Naive thymus-derived CD4-positive, alpha-beta T cell (primary cell): ENCODE data around the gene KIF16B. TPM values are rescaled to one million over a fixed set of nuclear protein-coding genes. Genes with fewer than 3 reads are reported as not detected.

Experiments
- ATAC-seq: fragments of 150-1000 bp; cut with Tn5 transposase; 2 replicates; pipeline ENCODE4 v1.10.0; 2021; ENCODE audit warnings: mild to moderate bottlenecking, moderate library complexity
- CTCF ChIA-PET: fragments of 350-600 bp; sonication (Branson Sonifier 250); formaldehyde crosslinking; loops from one replicate; lab custom pipeline; 2021; ENCODE audit warnings: antibody characterized with exemption; lab: Charles Lee
- POLR2A ChIA-PET: fragments of 350-600 bp; sonication (Branson Sonifier 250); formaldehyde crosslinking; loops from one replicate; lab custom pipeline; 2021; ENCODE audit warnings: antibody characterized with exemption, inconsistent platforms; lab: Charles Lee
- DNase-seq, 9 donors: peaks; one replicate each; pipeline versions ENCODE4 v3.0.0 to v3.0.0-alpha.2; 2020 to 2022; ENCODE audit warnings: mixed read lengths in 1 of 9
- H3K27ac ChIP-seq: one replicate; pipeline ENCODE4 v1.7.0; 2013; ENCODE audit warnings: mild to moderate bottlenecking, low read depth, low read length, moderate library complexity
- H3K27me3 ChIP-seq, 2 donors: one replicate each; pipeline ENCODE4 v1.7.0; 2013; ENCODE audit warnings: low read length in 2 of 2, mild to moderate bottlenecking in 2 of 2, moderate library complexity in 2 of 2; ENCODE audit not compliant: control insufficient read depth in 2 of 2, insufficient read depth in 2 of 2
- H3K36me3 ChIP-seq, 3 experiments: 1 replicate in 2 of 3; 2 replicates in 1 of 3; pipeline ENCODE4 v1.7.0; 2013; ENCODE audit warnings: low read length in 3 of 3, mild to moderate bottlenecking in 3 of 3, moderate library complexity in 1 of 3; ENCODE audit not compliant: insufficient read depth in 3 of 3, control insufficient read depth in 2 of 3
- H3K4me1 ChIP-seq, 2 donors: one replicate each; pipeline ENCODE4 v1.7.0; 2013; ENCODE audit warnings: low read length in 2 of 2, mild to moderate bottlenecking in 2 of 2, moderate library complexity in 1 of 2; ENCODE audit not compliant: control insufficient read depth in 2 of 2, insufficient read depth in 2 of 2
- H3K4me3 ChIP-seq: 2 replicates; pipeline ENCODE4 v1.7.0; 2013; ENCODE audit warnings: mild to moderate bottlenecking, low read length
- H3K9me3 ChIP-seq, 3 experiments: 1 replicate in 2 of 3; 2 replicates in 1 of 3; pipeline ENCODE4 v1.7.0; 2013; ENCODE audit warnings: low read length in 3 of 3; ENCODE audit not compliant: control insufficient read depth in 2 of 3
- H3K27ac Mint-ChIP-seq, 9 donors: one replicate each; pipeline ENCODE4 v1.8.0; 2020 to 2022; ENCODE audit warnings: mixed read lengths in 9 of 9, mild to moderate bottlenecking in 8 of 9, moderate library complexity in 5 of 9, inconsistent platforms in 2 of 9
- H3K27me3 Mint-ChIP-seq, 5 donors: one replicate each; pipeline ENCODE4 v1.8.0; 2021 to 2022; ENCODE audit warnings: mixed read lengths in 5 of 5, mild to moderate bottlenecking in 1 of 5
- H3K36me3 Mint-ChIP-seq, 5 donors: one replicate each; pipeline ENCODE4 v1.8.0; 2020 to 2022; ENCODE audit warnings: mixed read lengths in 5 of 5, mild to moderate bottlenecking in 3 of 5, inconsistent platforms in 1 of 5
- H3K4me1 Mint-ChIP-seq, 7 donors: one replicate each; pipeline ENCODE4 v1.8.0; 2020 to 2022; ENCODE audit warnings: mixed read lengths in 7 of 7, mild to moderate bottlenecking in 3 of 7, inconsistent platforms in 1 of 7
- H3K4me3 Mint-ChIP-seq, 10 donors: one replicate each; pipeline ENCODE4 v1.8.0; 2020 to 2022; ENCODE audit warnings: mild to moderate bottlenecking in 10 of 10, mixed read lengths in 10 of 10, moderate library complexity in 6 of 10, inconsistent platforms in 2 of 10
- H3K9me3 Mint-ChIP-seq, 11 donors: one replicate each; pipeline ENCODE4 v1.8.0; 2020 to 2022; ENCODE audit warnings: mixed read lengths in 11 of 11, mild to moderate bottlenecking in 4 of 11, inconsistent platforms in 1 of 11, moderate library complexity in 1 of 11
- intact Hi-C, 2 donors: fragments of 100-400 bp; cut with micrococcal nuclease; formaldehyde crosslinking; loops; one replicate each; pipeline ENCODE4 v1.15.1; 2023
- polyA plus RNA-seq, 2 donors: library from polyadenylated mRNA; unstranded; fragments of 300-500 nt; fragmentation: Illumina TruSeq; gene quantifications; one replicate each; pipeline ENCODE4 v1.2.3, GENCODE V29; 2021
- total RNA-seq, 6 experiments: library from RNA in 5 of 6; stranded (reverse) in 5 of 6; gene quantifications; 1 replicate in 5 of 6; 2 replicates in 1 of 6; pipeline ENCODE4 v1.2.3 and lab custom pipeline; 2021 to 2026

Gene KIF16B
- total and polyA plus RNA-seq, 7 experiments from 2014 or later = 6.0 to 13.7 (median 10.3) TPM

DNA sequence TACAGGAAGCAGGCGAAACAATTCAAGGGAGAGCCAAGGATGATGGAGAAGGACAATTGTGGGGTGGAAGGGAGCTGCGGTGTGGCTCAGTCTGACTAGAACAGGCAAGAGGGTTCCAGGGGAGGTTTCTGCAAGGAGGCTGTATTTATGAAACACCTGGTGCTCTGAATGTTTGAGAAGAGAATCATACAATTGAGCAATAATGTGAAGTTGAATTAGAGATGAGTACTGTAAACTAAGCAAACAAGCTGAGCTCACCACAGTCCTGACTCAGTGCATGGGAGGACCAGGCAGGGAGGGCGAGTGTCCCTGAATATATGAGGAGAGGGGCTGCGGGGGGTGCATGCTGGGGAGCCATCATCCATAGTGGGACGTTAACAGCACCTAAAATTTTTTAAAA lies 279.7 kb downstream of the KIF16B start:
- Histone ChIP-seq H3K27ac (no peak overlapping the region), H3K9me3 (no peaks in the 10 kb centered on the region), H3K4me1 (no peaks in the 10 kb centered on the region), H3K27me3 (no peaks in the 10 kb centered on the region), H3K36me3 (no peaks in the 10 kb centered on the region), H3K4me3 (no peak overlapping the region)
- POLR2A ChIA-PET = no interaction called here
- H3K27me3 Mint-ChIP-seq = no peaks in the 10 kb centered on the region
- DNase-seq (no peak), ATAC-seq (no peak)
- H3K36me3 Mint-ChIP-seq = peaks cover 0 to 52% (median 47%) of the 10 kb centered on the region in 5 donors
- no peak overlapping the region for H3K4me3 Mint-ChIP-seq
- H3K27ac Mint-ChIP-seq = no peak overlapping the region
- intact Hi-C loops = no loop called here
- H3K9me3 Mint-ChIP-seq = peaks cover 0 to 14% (median 6%) of the 10 kb centered on the region in 11 donors
- no peaks in the 10 kb centered on the region for H3K4me1 Mint-ChIP-seq
- CTCF ChIA-PET = no interaction called here

DNA sequence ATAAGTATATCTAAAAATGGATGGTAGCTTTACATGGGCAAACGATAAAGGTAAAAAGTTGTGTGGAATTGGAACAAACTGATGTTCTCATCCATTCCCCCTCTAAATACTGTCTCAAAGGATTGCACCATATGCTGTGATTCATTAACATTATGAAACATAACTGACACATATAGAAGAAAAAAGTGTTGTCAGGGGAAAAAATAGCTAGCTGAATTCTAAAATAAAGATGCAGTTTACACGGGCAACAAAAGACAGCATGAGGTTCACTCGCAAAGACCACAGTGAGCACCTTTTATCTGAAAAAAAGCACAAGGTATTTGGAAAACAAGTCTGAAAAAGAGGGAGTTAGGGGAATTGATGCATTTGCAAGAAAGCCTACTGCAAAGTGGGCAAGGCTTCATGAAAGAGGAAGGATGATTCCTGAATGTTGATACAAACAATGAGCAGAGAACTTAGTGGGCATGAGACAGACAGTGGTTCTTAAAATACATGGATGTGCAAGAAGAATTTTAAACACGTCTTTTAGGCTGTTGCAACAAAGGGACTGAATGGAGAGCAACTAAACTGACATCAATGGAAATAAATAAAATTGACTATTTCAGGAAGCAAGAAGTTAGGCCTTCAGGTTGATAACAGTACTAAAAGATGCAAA lies 280.9 kb downstream of the KIF16B start:
- peaks cover 0 to 46% (median 38%) of the 10 kb centered on the region in 5 donors for H3K36me3 Mint-ChIP-seq
- Histone ChIP-seq H3K27me3 (no peaks in the 10 kb centered on the region), H3K36me3 (no peaks in the 10 kb centered on the region), H3K4me1 (no peaks in the 10 kb centered on the region), H3K27ac (no peak overlapping the region), H3K9me3 (no peaks in the 10 kb centered on the region), H3K4me3 (no peak overlapping the region)
- ATAC-seq (no peak), DNase-seq (no peak)
- no peaks in the 10 kb centered on the region for H3K27me3 Mint-ChIP-seq
- no peak overlapping the region for H3K4me3 Mint-ChIP-seq
- no peak overlapping the region for H3K27ac Mint-ChIP-seq
- peaks cover 0 to 14% (median 3%) of the 10 kb centered on the region in 11 donors for H3K9me3 Mint-ChIP-seq
- intact Hi-C loops = no loop called here
- ChIA-PET POLR2A (no interaction called here), CTCF (no interaction called here)
- H3K4me1 Mint-ChIP-seq = no peaks in the 10 kb centered on the region

- H3K4me3 ChIP-seq = no peak overlapping the region
- no peaks in the 10 kb centered on the region for H3K4me1 ChIP-seq
- Mint-ChIP-seq H3K9me3 (peaks cover 0 to 14% (median 3%) of the 10 kb centered on the region in 11 donors), H3K36me3 (peaks cover 0 to 44% (median 33%) of the 10 kb centered on the region in 5 donors), H3K4me1 (no peaks in the 10 kb centered on the region), H3K27me3 (no peaks in the 10 kb centered on the region), H3K4me3 (no peak overlapping the region), H3K27ac (no peak overlapping the region)
- intact Hi-C loops = no loop called here
- POLR2A ChIA-PET = no interaction called here
- H3K27me3 ChIP-seq = no peaks in the 10 kb centered on the region
- H3K27ac ChIP-seq = no peak overlapping the region
- DNase-seq (no peak), ATAC-seq (no peak)
- H3K9me3 ChIP-seq = no peaks in the 10 kb centered on the region
- H3K36me3 ChIP-seq = no peaks in the 10 kb centered on the region
- CTCF ChIA-PET = no interaction called here
Observed at GRCh38 chr20:16290358-16290757, 282.9 kb downstream of the KIF16B start.

DNA sequence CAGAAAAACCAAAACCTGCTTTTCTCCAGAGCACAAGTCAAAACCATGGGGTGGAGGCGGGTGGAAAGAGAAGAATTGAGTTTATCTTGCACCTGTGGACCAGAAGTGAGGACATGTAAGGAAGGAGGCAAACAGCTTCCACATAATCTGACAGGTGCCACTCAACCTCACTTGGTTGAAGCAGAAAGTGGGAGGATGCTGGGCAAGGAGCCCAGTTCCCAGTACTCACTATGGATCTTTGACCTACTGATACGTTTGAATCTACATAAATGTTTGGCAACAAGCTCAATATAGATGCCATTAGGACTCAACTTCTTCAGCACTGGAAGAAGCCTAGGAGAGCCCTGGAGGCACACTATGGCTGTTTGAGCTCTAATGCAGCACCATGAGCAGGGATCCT lies 285.5 kb downstream of the KIF16B start:
- Histone ChIP-seq H3K4me1 (no peaks in the 10 kb centered on the region), H3K36me3 (no peaks in the 10 kb centered on the region), H3K9me3 (no peaks in the 10 kb centered on the region), H3K27me3 (no peaks in the 10 kb centered on the region), H3K27ac (no peak overlapping the region), H3K4me3 (no peak overlapping the region)
- peaks cover 1 to 68% (median 54%) of the 10 kb centered on the region in 5 donors for H3K36me3 Mint-ChIP-seq
- peaks cover 0 to 17% (median 4%) of the 10 kb centered on the region in 11 donors for H3K9me3 Mint-ChIP-seq
- H3K4me3 Mint-ChIP-seq = no peak overlapping the region
- ChIA-PET CTCF (no interaction called here), POLR2A (no interaction called here)
- intact Hi-C loops = no loop called here
- DNase-seq (no peak), ATAC-seq (no peak)
- no peaks in the 10 kb centered on the region for H3K4me1 Mint-ChIP-seq
- no peak overlapping the region for H3K27ac Mint-ChIP-seq
- no peaks in the 10 kb centered on the region for H3K27me3 Mint-ChIP-seq

DNA sequence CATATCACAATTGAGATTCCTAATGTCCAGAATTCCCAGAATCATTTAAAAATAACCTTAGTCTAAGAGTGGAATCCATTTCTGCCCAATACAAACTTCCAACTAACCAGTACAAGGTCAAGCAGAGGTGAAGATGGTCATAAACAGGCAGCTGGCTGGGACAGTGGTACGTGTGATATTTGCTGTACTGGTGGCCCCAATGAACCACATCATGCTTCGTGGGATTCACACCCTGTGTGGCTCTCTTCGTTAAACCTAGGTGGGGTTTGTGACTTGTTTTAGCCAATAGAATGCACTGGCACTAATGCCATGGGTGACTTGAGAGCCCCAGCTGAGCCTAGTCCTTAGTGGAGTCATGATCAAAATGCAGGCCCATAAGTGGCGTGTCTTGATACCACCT lies 286.6 kb downstream of the KIF16B start:
- no peaks in the 10 kb centered on the region for H3K27me3 ChIP-seq
- ATAC-seq = no peak
- H3K36me3 Mint-ChIP-seq = peaks cover 1 to 75% (median 58%) of the 10 kb centered on the region in 5 donors
- no peak overlapping the region for H3K4me3 ChIP-seq
- H3K4me3 Mint-ChIP-seq = no peak overlapping the region
- H3K9me3 Mint-ChIP-seq = peaks cover 0 to 18% (median 4%) of the 10 kb centered on the region in 11 donors
- H3K27ac Mint-ChIP-seq = no peak overlapping the region
- H3K9me3 ChIP-seq = no peaks in the 10 kb centered on the region
- DNase-seq = no peak
- intact Hi-C loops = no loop called here
- H3K4me1 Mint-ChIP-seq = no peaks in the 10 kb centered on the region
- H3K27me3 Mint-ChIP-seq = no peaks in the 10 kb centered on the region
- no peaks in the 10 kb centered on the region for H3K4me1 ChIP-seq
- no peaks in the 10 kb centered on the region for H3K36me3 ChIP-seq
- H3K27ac ChIP-seq = no peak overlapping the region
- ChIA-PET POLR2A (no interaction called here), CTCF (no interaction called here)

DNA sequence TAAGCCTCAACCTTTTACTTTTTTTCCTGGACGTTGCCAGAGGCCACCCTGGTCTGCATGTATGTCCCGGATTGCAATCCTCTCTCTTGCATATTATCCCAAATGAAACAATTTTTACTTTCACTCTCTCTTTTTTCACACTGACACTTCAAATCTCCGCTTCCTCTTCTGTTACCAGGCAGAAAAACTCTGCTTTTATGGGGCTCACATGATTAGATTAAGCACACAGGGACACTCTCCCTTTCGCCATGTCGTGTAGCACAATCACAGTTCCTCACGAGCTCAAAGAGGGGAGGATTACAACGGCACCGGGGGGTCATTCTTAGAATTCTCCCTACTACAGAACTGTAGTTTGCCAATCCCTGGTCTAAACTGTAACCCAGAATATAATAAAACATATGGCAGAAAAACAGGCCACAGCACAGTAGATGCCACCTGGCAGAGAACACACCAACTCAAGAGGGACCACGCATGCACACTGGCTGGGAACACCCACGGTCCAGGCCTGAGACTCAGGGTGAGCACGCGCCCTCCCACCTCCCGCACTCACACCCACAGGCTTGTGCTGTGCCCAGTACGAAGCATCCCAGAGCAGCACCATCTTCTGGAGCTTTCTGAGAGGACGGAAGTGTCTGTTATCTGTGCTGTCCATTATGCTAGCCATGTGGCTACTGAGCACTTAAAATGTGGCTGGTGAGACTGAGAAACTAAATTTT lies 288.7 kb downstream of the KIF16B start:
- Histone ChIP-seq H3K9me3 (no peaks in the 10 kb centered on the region), H3K27me3 (no peaks in the 10 kb centered on the region), H3K4me1 (no peaks in the 10 kb centered on the region), H3K36me3 (no peaks in the 10 kb centered on the region), H3K27ac (no peak overlapping the region), H3K4me3 (no peak overlapping the region)
- CTCF ChIA-PET = no interaction called here
- H3K9me3 Mint-ChIP-seq = peaks cover 0 to 13% (median 3%) of the 10 kb centered on the region in 11 donors
- peaks cover 1 to 64% (median 44%) of the 10 kb centered on the region in 5 donors for H3K36me3 Mint-ChIP-seq
- POLR2A ChIA-PET = no interaction called here
- no peaks in the 10 kb centered on the region for H3K4me1 Mint-ChIP-seq
- no peak overlapping the region for H3K4me3 Mint-ChIP-seq
- ATAC-seq = no peak
- no peak overlapping the region for H3K27ac Mint-ChIP-seq
- DNase-seq = no peak
- intact Hi-C loops = no loop called here
- no peaks in the 10 kb centered on the region for H3K27me3 Mint-ChIP-seq

GRCh38 chr20:16283978-16284377 lies 289.3 kb downstream of the KIF16B start:
- no peaks in the 10 kb centered on the region for H3K9me3 ChIP-seq
- intact Hi-C loops = no loop called here
- H3K36me3 ChIP-seq = no peaks in the 10 kb centered on the region
- no peak for ATAC-seq
- H3K27me3 ChIP-seq = no peaks in the 10 kb centered on the region
- no peak overlapping the region for H3K4me3 Mint-ChIP-seq
- ChIA-PET CTCF (no interaction called here), POLR2A (no interaction called here)
- no peak for DNase-seq
- H3K27ac Mint-ChIP-seq = no peak overlapping the region
- H3K4me1 ChIP-seq = no peaks in the 10 kb centered on the region
- peaks cover 1 to 62% (median 42%) of the 10 kb centered on the region in 5 donors for H3K36me3 Mint-ChIP-seq
- no peak overlapping the region for H3K4me3 ChIP-seq
- H3K9me3 Mint-ChIP-seq = peaks cover 0 to 13% (median 0%) of the 10 kb centered on the region in 11 donors
- H3K27me3 Mint-ChIP-seq = no peaks in the 10 kb centered on the region
- H3K27ac ChIP-seq = no peak overlapping the region
- no peaks in the 10 kb centered on the region for H3K4me1 Mint-ChIP-seq
